Measurements from ENCODE around the gene IQCM. TPM values are rescaled to one million over a fixed set of nuclear protein-coding genes. Genes with fewer than 3 reads are reported as not detected.

The IQCM gene
- total and polyA plus RNA-seq, 10 of the 15 experiments (the other 5 are each of a cell fraction or from before 2014, with no cell fraction given): not detected

DNA sequence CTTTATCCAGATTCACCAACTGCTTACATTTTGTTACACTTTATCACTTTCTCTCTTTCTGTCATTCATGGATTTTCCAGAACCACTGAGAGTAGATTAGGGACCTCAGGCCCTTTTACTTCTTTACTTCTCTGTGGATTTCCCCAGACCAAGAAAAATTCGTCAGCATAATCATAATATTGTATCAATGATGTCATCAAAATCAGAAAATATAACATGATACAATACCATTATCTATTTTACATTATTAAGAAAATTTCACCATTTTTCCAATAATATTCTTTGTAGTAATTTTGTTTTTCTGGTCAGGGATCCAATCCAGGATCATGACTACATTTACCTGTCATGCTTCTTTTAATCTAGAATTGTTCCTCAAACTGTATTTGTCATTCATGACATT, 494.2 kb downstream of the IQCM start:
- Histone ChIP-seq H3K4me2 (ENCODE audit: control insufficient read depth, insufficient read depth) (no peak overlapping the region), H3K9ac (ENCODE audit: control insufficient read depth, insufficient read depth, low read length) (no peak overlapping the region), H3K4me3 (no peak overlapping the region), H3K36me3 (ENCODE audit: control insufficient read depth in 2 of 2, insufficient read depth in 2 of 2, low read length in 1 of 2) (no peaks in the 10 kb centered on the region), H3K79me2 (ENCODE audit: control insufficient read depth, insufficient read depth, low read length) (no peaks in the 10 kb centered on the region), H2AFZ (ENCODE audit: control insufficient read depth, low read depth, low read length) (no peak overlapping the region), H4K20me1 (ENCODE audit: control insufficient read depth, insufficient read depth) (no peaks in the 10 kb centered on the region), H3K27me3 (replicated peaks in 1 of 2; ENCODE audit: control insufficient read depth in 2 of 2, insufficient read depth in 2 of 2, low read length in 1 of 2) (no peaks in the 10 kb centered on the region), H3K27ac (ENCODE audit: control insufficient read depth, insufficient read depth) (no peak overlapping the region), H3K9me3 (replicated peaks; ENCODE audit: control insufficient read depth, insufficient read depth, low read length) (no peaks in the 10 kb centered on the region), H3K4me1 (ENCODE audit: control insufficient read depth, insufficient read depth, low read length) (no peaks in the 10 kb centered on the region)
- 0% methylated on average over 1 of the region's 1 CpG for WGBS (ENCODE audit: insufficient coverage, insufficient replicate concordance, low lambda C conversion rate, missing lambda C conversion rate)
- no peak for TF ChIP-seq CBFB (IDR thresholded peaks at IDR 0.05; ENCODE audit: low read depth)
- no peak for TF ChIP-seq RAD51 (IDR thresholded peaks at IDR 0.05)
- 0 out of 2 replicates have a peak, but pooled peaks have one; percentile 32 for TF ChIP-seq ATF7 (IDR thresholded peaks at IDR 0.05; ENCODE audit: low read depth)
- RAD21 ChIA-PET (ENCODE audit: unreplicated experiment): no interaction called here
- intact Hi-C loops (cut with micrococcal nuclease; ENCODE audit: unreplicated experiment) (no loop called here), in situ Hi-C loops (cut with MboI) (no loop called here)
- POLR2A ChIA-PET: no interaction called here
- no TSS peak for BruUV-seq (replicated peaks)
- FAIRE-seq (no peak), DNase-seq (ENCODE audit: low read depth, low spot score) (no peak), ATAC-seq (no peak)
- SMC1A ChIA-PET (ENCODE audit: uncharacterized antibody, unreplicated experiment): no interaction called here
- CTCF ChIA-PET: no interaction called here

DNA sequence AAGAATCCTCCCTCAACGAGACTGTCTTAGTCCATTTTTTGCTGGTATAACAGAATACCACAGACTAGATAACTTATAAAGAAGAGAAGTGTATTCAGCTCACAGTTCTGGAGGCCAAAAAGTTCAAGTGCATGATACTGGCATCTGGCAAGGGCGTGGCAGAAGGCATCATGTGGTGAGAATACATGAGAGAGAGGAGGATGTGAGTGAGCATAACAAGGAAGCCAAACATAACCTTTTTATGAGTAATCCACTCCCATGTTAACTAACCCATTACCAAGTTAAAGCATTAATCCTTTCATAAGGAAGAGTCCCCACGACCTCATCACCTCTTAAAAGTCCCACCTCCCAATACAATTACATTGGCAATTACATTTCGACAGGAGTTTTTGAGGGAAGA, 504.6 kb downstream of the IQCM start:
- no peak overlapping the region for H3K27ac ChIP-seq (ENCODE audit: control insufficient read depth, insufficient read depth)
- no peaks in the 10 kb centered on the region for H3K27me3 ChIP-seq (replicated peaks in 1 of 2; ENCODE audit: control insufficient read depth in 2 of 2, insufficient read depth in 2 of 2, low read length in 1 of 2)
- no peaks in the 10 kb centered on the region for H3K9me3 ChIP-seq (replicated peaks; ENCODE audit: control insufficient read depth, insufficient read depth, low read length)
- BruUV-seq (replicated peaks): no TSS peak
- no peaks in the 10 kb centered on the region for H4K20me1 ChIP-seq (ENCODE audit: control insufficient read depth, insufficient read depth)
- no peaks in the 10 kb centered on the region for H3K36me3 ChIP-seq (ENCODE audit: control insufficient read depth in 2 of 2, insufficient read depth in 2 of 2, low read length in 1 of 2)
- CTCF ChIA-PET: no interaction called here
- SMC1A ChIA-PET (ENCODE audit: uncharacterized antibody, unreplicated experiment): no interaction called here
- in situ Hi-C loops (cut with MboI) (no loop called here), intact Hi-C loops (cut with micrococcal nuclease; ENCODE audit: unreplicated experiment) (no loop called here)
- FAIRE-seq: no peak
- no peak overlapping the region for H3K4me2 ChIP-seq (ENCODE audit: control insufficient read depth, insufficient read depth)
- H3K79me2 ChIP-seq (ENCODE audit: control insufficient read depth, insufficient read depth, low read length): no peaks in the 10 kb centered on the region
- H2AFZ ChIP-seq (ENCODE audit: control insufficient read depth, low read depth, low read length): no peak overlapping the region
- no peak for ATAC-seq
- POLR2A ChIA-PET: no interaction called here
- WGBS (ENCODE audit: insufficient coverage, insufficient replicate concordance, low lambda C conversion rate, missing lambda C conversion rate): 0% methylated on average over 4 of the region's 4 CpGs
- RAD21 ChIA-PET (ENCODE audit: unreplicated experiment): no interaction called here
- no peak overlapping the region for H3K9ac ChIP-seq (ENCODE audit: control insufficient read depth, insufficient read depth, low read length)
- H3K4me3 ChIP-seq: no peak overlapping the region
- DNase-seq (ENCODE audit: low read depth, low spot score): no peak
- H3K4me1 ChIP-seq (ENCODE audit: control insufficient read depth, insufficient read depth, low read length): no peaks in the 10 kb centered on the region
- TF ChIP-seq MAX (IDR thresholded peaks at IDR 0.05; ENCODE audit: low read depth, low read length) (no peak), ETV6 (conservative IDR thresholded peaks at IDR 0.05 in 1 of 2, IDR thresholded peaks at IDR 0.05 in 1 of 2; ENCODE audit: borderline replicate concordance in 1 of 2, low read depth in 1 of 2) (no peak), BCLAF1 (IDR thresholded peaks at IDR 0.05) (no peak), SPI1 (IDR thresholded peaks at IDR 0.05; ENCODE audit: borderline replicate concordance, insufficient read depth, low read depth, low read length) (no peak), POU2F2 (IDR thresholded peaks at IDR 0.05; ENCODE audit: borderline replicate concordance, low read depth, low read length) (no peak)
- TF ChIP-seq, protein P1, sequence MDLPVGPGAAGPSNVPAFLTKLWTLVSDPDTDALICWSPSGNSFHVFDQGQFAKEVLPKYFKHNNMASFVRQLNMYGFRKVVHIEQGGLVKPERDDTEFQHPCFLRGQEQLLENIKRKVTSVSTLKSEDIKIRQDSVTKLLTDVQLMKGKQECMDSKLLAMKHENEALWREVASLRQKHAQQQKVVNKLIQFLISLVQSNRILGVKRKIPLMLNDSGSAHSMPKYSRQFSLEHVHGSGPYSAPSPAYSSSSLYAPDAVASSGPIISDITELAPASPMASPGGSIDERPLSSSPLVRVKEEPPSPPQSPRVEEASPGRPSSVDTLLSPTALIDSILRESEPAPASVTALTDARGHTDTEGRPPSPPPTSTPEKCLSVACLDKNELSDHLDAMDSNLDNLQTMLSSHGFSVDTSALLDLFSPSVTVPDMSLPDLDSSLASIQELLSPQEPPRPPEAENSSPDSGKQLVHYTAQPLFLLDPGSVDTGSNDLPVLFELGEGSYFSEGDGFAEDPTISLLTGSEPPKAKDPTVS (IDR thresholded peaks at IDR 0.05; ENCODE audit: low read depth, low read length): no peak
- TF ChIP-seq, protein P2, sequence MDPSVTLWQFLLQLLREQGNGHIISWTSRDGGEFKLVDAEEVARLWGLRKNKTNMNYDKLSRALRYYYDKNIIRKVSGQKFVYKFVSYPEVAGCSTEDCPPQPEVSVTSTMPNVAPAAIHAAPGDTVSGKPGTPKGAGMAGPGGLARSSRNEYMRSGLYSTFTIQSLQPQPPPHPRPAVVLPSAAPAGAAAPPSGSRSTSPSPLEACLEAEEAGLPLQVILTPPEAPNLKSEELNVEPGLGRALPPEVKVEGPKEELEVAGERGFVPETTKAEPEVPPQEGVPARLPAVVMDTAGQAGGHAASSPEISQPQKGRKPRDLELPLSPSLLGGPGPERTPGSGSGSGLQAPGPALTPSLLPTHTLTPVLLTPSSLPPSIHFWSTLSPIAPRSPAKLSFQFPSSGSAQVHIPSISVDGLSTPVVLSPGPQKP (IDR thresholded peaks at IDR 0.05; ENCODE audit: low read depth, low read length): no peak
